PFSK-1 (cell line): ENCODE data around the gene ZBP1.

Source experiments
- POLR2AphosphoS5 ChIP-seq: IDR thresholded peaks from 2 replicates; pipeline ENCODE4 v1.6.1; 2012; ENCODE audit warnings: low read depth, mild to moderate bottlenecking, control low read depth, low read length, moderate library complexity
- REST ChIP-seq, 2 experiments: IDR thresholded peaks; 2 replicates each; pipeline versions ENCODE4 v1.6.1 to v1.8.0; 2011 to 2012; ENCODE audit warnings: low read depth in 2 of 2, low read length in 2 of 2, control low read depth in 1 of 2, inconsistent platforms in 1 of 2, mild to moderate bottlenecking in 1 of 2, moderate library complexity in 1 of 2; ENCODE audit not compliant: insufficient read depth in 1 of 2
- SIN3A ChIP-seq: IDR thresholded peaks from 2 replicates; pipeline ENCODE4 v1.6.1; 2012; ENCODE audit warnings: mild to moderate bottlenecking, low read length, moderate library complexity, borderline replicate concordance; ENCODE audit not compliant: insufficient read depth
- TAF1 ChIP-seq: IDR thresholded peaks from 2 replicates; pipeline ENCODE4 v1.6.1; 2012; ENCODE audit warnings: low read length, control low read depth, borderline replicate concordance; ENCODE audit not compliant: insufficient read depth

- no peak for TF ChIP-seq SIN3A
- TF ChIP-seq TAF1: no peak
- TF ChIP-seq REST (IDR thresholded peaks at IDR 0.05; ENCODE audit: insufficient read depth in 1 of 2, low read depth in 2 of 2, low read length in 2 of 2): no peak
- TF ChIP-seq POLR2AphosphoS5: no peak
These were observed 39.6 kb downstream of the ZBP1 start for GRCh38 chr20:57580478-57581201.
